Upper lobe of left lung (tissue), 4 donors: ENCODE data around the gene STARD5.

ENCODE experiments used
- EP300 ChIP-seq, 4 donors: sonication (generic); formaldehyde crosslinking; IDR thresholded peaks; one replicate each; pipeline ENCODE4 v1.5.1; 2017; ENCODE audit warnings: antibody characterized with exemption in 4 of 4, control low read depth in 2 of 4
- TF ChIP-seq, protein P1 (sequence below), 6 experiments: fragments of 450-650 bp in 4 of 6; fragments of 200-600 bp in 2 of 6; sonication (generic) in 2 of 6; IDR thresholded peaks; one replicate each; pipeline ENCODE4 v1.5.1; 2016 to 2019; ENCODE audit warnings: antibody characterized with exemption in 6 of 6

GRCh38 chr15:81323944-81324881, at the start of gene STARD5:
- TF ChIP-seq, protein P1, sequence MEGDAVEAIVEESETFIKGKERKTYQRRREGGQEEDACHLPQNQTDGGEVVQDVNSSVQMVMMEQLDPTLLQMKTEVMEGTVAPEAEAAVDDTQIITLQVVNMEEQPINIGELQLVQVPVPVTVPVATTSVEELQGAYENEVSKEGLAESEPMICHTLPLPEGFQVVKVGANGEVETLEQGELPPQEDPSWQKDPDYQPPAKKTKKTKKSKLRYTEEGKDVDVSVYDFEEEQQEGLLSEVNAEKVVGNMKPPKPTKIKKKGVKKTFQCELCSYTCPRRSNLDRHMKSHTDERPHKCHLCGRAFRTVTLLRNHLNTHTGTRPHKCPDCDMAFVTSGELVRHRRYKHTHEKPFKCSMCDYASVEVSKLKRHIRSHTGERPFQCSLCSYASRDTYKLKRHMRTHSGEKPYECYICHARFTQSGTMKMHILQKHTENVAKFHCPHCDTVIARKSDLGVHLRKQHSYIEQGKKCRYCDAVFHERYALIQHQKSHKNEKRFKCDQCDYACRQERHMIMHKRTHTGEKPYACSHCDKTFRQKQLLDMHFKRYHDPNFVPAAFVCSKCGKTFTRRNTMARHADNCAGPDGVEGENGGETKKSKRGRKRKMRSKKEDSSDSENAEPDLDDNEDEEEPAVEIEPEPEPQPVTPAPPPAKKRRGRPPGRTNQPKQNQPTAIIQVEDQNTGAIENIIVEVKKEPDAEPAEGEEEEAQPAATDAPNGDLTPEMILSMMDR (IDR thresholded peaks at IDR 0.05): no peak
- TF ChIP-seq EP300 (IDR thresholded peaks at IDR 0.05): no peak
